Measurements from ENCODE around the gene ADAM10. TPM values are rescaled to one million over a fixed set of nuclear protein-coding genes. Genes with fewer than 3 reads are reported as not detected.

ADAM10 gene
- total and polyA plus RNA-seq, 7 donors: 7.9 to 37.9 (median 33.1) TPM

DNA sequence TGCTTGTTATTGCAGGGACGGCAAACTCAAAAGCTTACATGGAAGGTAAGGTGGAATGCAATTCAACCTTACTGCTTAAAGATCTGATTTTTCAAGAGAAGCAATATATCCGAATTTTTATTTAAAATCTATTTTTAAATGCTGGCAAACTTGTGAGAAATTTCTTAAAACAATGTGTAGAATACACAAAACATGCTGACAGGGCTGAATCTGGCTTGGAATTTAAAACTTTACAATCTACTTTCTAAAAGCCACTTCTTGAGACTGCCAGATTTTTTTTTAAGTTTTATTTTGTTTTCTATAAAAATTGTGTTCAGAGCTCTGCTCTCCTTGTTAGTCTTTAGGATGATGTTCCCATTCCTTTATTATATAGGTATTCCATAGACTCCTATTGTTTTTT is 146.7 kb downstream of the ADAM10 start:
- intact Hi-C loops (cut with DNase I): no loop called here
- H3K27ac ChIP-seq: no peak overlapping the region
- peaks cover 3 to 4% of the 10 kb centered on the region in 2 donors for H3K36me3 ChIP-seq (ENCODE audit: insufficient read depth in 1 of 2, low read depth in 1 of 2)
- DNase-seq: no peak
- no peaks in the 10 kb centered on the region for H3K9me3 ChIP-seq
- TF ChIP-seq, protein P1, sequence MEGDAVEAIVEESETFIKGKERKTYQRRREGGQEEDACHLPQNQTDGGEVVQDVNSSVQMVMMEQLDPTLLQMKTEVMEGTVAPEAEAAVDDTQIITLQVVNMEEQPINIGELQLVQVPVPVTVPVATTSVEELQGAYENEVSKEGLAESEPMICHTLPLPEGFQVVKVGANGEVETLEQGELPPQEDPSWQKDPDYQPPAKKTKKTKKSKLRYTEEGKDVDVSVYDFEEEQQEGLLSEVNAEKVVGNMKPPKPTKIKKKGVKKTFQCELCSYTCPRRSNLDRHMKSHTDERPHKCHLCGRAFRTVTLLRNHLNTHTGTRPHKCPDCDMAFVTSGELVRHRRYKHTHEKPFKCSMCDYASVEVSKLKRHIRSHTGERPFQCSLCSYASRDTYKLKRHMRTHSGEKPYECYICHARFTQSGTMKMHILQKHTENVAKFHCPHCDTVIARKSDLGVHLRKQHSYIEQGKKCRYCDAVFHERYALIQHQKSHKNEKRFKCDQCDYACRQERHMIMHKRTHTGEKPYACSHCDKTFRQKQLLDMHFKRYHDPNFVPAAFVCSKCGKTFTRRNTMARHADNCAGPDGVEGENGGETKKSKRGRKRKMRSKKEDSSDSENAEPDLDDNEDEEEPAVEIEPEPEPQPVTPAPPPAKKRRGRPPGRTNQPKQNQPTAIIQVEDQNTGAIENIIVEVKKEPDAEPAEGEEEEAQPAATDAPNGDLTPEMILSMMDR (IDR thresholded peaks at IDR 0.05): no peak
- H3K27me3 ChIP-seq (ENCODE audit: insufficient read depth in 3 of 3, low read length in 2 of 3): no peaks in the 10 kb centered on the region
- H3K4me1 ChIP-seq: no peaks in the 10 kb centered on the region
- H3K4me3 ChIP-seq: no peak overlapping the region
- 83 to 92% (median 89%) methylated on average over 2 of the region's 2 CpGs for WGBS, 3 donors
- no peak for ATAC-seq

DNA sequence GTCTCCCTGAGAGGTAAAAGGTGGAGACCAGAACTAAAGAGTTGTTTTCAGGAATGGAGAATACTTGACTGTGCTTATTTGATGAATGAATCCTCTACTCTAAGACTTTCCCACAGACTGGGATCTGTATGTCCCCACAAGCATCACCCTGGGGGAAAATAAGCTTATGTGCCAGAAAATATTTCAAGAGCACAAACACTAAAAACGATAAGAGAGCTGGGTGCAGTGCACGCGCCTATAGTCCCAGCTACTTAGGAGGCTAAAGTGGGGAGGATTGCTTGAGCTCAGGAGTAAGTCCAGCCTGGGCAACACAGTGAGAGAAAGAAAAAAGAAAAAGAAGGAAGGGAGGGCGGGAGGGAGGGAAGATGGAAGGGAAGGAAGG is 150.7 kb downstream of the ADAM10 start:
- TF ChIP-seq, protein P1 (IDR thresholded peaks at IDR 0.05): no peak
- Histone ChIP-seq H3K4me3 (no peak overlapping the region), H3K27me3 (ENCODE audit: insufficient read depth in 3 of 3, low read length in 2 of 3) (no peaks in the 10 kb centered on the region), H3K36me3 (ENCODE audit: insufficient read depth in 1 of 2, low read depth in 1 of 2) (peaks cover 2 to 16% of the 10 kb centered on the region in 2 donors), H3K27ac (no peak overlapping the region), H3K4me1 (no peaks in the 10 kb centered on the region), H3K9me3 (no peaks in the 10 kb centered on the region)
- WGBS, 3 donors: 96 to 100% (median 96%) methylated on average over 4 of the region's 4 CpGs
- DNase-seq (no peak), ATAC-seq (no peak)
- intact Hi-C loops (cut with DNase I): loop anchor here in 1 of 2 donors (10.0 kb wide), 1 partner anchor 64 kb away; no protein-coding TSS in a partner anchor

DNA sequence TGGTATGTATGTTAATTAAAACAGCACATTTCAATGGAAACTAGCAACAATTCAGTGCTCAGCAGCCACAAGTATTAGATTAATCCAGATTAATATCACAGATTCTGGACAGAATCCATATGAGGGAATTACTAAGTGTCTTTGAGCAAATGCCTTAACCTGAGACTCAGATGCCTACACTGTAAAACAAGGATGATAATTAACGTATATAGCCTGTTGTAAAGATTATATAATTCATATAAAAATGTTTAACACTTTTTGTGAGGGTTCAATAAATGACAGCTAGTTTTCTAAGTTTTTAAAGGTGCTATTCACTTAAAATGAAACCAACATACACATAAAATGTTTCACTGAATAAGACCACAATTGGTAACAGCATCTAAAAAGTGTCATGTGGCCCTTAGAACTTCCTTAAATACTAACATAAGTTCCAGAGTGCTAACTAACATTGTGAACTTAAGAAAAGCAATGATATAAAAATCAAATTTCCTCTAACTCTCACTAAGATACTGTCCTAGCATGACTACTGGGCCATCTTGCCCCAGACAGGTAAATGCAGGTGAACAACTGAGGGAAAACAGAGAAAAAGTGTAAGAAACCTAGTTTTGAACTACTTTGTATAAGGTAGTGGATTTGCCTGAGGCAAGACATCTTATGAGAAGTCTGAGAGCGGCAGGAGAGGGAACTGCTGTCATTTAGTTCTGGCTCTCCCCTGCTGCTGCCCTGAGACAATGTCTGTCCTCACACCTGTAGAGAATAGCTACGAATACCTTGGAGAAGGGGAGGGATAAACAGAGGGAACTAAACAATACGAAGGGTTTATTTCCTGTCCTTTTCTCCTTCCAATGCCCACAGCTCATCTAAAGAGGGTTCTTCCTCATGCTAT is 151.3 kb downstream of the ADAM10 start:
- peaks cover 2 to 16% of the 10 kb centered on the region in 2 donors for H3K36me3 ChIP-seq (ENCODE audit: insufficient read depth in 1 of 2, low read depth in 1 of 2)
- no peaks in the 10 kb centered on the region for H3K27me3 ChIP-seq (ENCODE audit: insufficient read depth in 3 of 3, low read length in 2 of 3)
- H3K9me3 ChIP-seq: no peaks in the 10 kb centered on the region
- DNase-seq: no peak
- H3K27ac ChIP-seq: no peak overlapping the region
- no peak overlapping the region for H3K4me3 ChIP-seq
- WGBS, 3 donors: 95 to 96% (median 95%) methylated on average over 4 of the region's 4 CpGs
- no peak for ATAC-seq
- TF ChIP-seq, protein P1 (IDR thresholded peaks at IDR 0.05): no peak
- intact Hi-C loops (cut with DNase I): loop anchor here in 1 of 2 donors (10.0 kb wide), 1 partner anchor 63 kb away; no protein-coding TSS in a partner anchor
- H3K4me1 ChIP-seq: no peaks in the 10 kb centered on the region

DNA sequence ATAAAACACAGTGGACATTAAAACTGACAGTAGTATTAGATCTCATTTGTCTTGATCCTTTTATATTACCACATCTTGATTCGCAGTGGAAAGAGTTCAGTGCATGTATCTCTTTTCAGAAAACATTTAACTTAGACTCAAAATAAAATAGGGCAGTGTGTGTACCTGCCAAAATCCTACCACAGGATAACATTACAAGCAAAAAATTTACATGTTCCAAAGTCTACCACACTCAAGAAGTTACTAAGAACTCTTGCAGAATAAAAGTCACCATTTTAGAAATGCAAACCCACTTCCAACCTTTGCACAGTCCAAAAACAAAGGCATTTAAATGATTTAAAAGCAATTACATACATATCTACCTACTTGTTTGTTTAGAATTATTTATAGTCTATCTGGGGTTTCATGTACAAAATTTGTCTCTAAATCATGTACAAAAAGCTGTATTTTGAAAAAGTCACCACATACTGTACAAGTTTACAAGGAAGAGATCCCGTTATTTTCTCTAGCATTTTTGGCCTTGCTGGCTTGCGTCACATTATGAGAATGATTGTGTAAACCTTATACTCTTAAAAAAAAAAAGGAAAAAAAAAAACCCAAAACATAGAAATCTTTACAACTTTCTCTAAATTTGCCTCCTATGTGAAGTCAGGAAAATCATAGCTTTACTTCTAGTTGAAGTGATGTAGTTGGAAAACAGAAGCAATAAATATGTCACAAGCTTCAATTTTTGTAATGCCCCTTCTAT is 153.8 kb downstream of the ADAM10 start:
- Histone ChIP-seq H3K9me3 (no peaks in the 10 kb centered on the region), H3K36me3 (ENCODE audit: insufficient read depth in 1 of 2, low read depth in 1 of 2) (peaks cover 2 to 16% of the 10 kb centered on the region in 2 donors), H3K4me1 (no peaks in the 10 kb centered on the region), H3K4me3 (no peak overlapping the region), H3K27me3 (ENCODE audit: insufficient read depth in 3 of 3, low read length in 2 of 3) (no peaks in the 10 kb centered on the region), H3K27ac (no peak overlapping the region)
- intact Hi-C loops (cut with DNase I): loop anchor here in 1 of 2 donors (10.0 kb wide), 1 partner anchor 61 kb away; no protein-coding TSS in a partner anchor
- TF ChIP-seq, protein P1 (IDR thresholded peaks at IDR 0.05): no peak
- DNase-seq (no peak), ATAC-seq (no peak)
- 87 to 94% (median 90%) methylated on average over 3 of the region's 3 CpGs for WGBS, 3 donors
